HEK293 (cell line): ENCODE data around the gene RAB39A.

ENCODE experiments used
- PBX3 ChIP-seq: sonication (generic); formaldehyde crosslinking; IDR thresholded peaks from 2 replicates; pipeline ENCODE4 v1.8.1; 2022; ENCODE audit warnings: mild to moderate bottlenecking, moderate library complexity, missing genetic modification reagents
- PRDM1 ChIP-seq: fragments of 450-650 bp; formaldehyde crosslinking; IDR thresholded peaks from 2 replicates; pipeline ENCODE4; 2016; ENCODE audit warnings: missing biosample characterization, missing genetic modification characterization
- SP2 ChIP-seq: fragments of 450-650 bp; formaldehyde crosslinking; IDR thresholded peaks from 2 replicates; pipeline ENCODE4 v1.5.1; 2016; ENCODE audit warnings: missing biosample characterization, missing genetic modification characterization
- ZNF121 ChIP-seq: fragments of 450-650 bp; formaldehyde crosslinking; IDR thresholded peaks from 2 replicates; pipeline ENCODE4 v1.5.1; 2016; ENCODE audit warnings: missing biosample characterization, missing genetic modification characterization
- ZNF148 ChIP-seq: fragments of 450-650 bp; formaldehyde crosslinking; IDR thresholded peaks from 2 replicates; pipeline ENCODE4 v1.5.0; 2017; ENCODE audit warnings: missing biosample characterization, missing genetic modification characterization, borderline replicate concordance
- ZNF184 ChIP-seq: fragments of 450-650 bp; IDR thresholded peaks from 2 replicates; pipeline ENCODE4 v1.5.1; 2018; ENCODE audit warnings: missing biosample characterization, mild to moderate bottlenecking, missing genetic modification characterization
- ZNF24 ChIP-seq: fragments of 450-650 bp; formaldehyde crosslinking; IDR thresholded peaks from 2 replicates; pipeline ENCODE4 v1.5.1; 2016; ENCODE audit warnings: missing biosample characterization, missing genetic modification characterization
- ZNF548 ChIP-seq: fragments of 450-650 bp; formaldehyde crosslinking; IDR thresholded peaks from 2 replicates; pipeline ENCODE4 v1.5.1; 2016; ENCODE audit warnings: missing biosample characterization, missing genetic modification characterization
- ZNF610 ChIP-seq: fragments of 450-650 bp; formaldehyde crosslinking; IDR thresholded peaks from 2 replicates; pipeline ENCODE4 v1.5.1; 2016; ENCODE audit warnings: missing biosample characterization, missing genetic modification characterization, borderline replicate concordance
- ZSCAN16 ChIP-seq: fragments of 450-650 bp; formaldehyde crosslinking; IDR thresholded peaks from 2 replicates; pipeline ENCODE4 v1.5.1; 2016; ENCODE audit warnings: missing biosample characterization, missing genetic modification characterization
- TF ChIP-seq, protein P1 (sequence below): fragments of 450-650 bp; formaldehyde crosslinking; IDR thresholded peaks from 2 replicates; pipeline ENCODE4 v1.5.1; 2016; ENCODE audit warnings: missing biosample characterization, missing genetic modification characterization
- TF ChIP-seq, protein P2 (sequence below): fragments of 450-650 bp; formaldehyde crosslinking; conservative IDR thresholded peaks from 2 replicates; pipeline ENCODE4 v1.5.1; 2016; ENCODE audit warnings: low read depth, missing biosample characterization, missing genetic modification characterization

DNA sequence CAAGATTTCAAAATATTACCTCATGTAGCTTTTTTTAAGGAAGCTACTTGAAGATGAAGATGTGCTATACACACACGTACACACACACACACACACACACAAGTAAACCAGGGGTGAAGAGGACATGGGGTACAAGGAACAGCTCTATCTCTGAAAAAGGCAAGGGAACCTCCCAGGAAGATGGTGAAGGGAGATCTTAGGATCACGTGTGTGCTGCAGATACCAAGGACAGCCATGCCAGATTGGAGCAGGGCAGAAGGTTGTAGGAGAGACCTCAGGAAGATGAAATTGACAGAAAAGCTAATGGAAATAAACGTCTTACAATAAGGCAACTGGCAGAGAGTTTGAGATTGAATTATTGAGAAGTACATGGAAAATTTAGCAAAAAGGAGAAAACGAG lies 19.7 kb downstream of the RAB39A start:
- TF ChIP-seq, protein P1, sequence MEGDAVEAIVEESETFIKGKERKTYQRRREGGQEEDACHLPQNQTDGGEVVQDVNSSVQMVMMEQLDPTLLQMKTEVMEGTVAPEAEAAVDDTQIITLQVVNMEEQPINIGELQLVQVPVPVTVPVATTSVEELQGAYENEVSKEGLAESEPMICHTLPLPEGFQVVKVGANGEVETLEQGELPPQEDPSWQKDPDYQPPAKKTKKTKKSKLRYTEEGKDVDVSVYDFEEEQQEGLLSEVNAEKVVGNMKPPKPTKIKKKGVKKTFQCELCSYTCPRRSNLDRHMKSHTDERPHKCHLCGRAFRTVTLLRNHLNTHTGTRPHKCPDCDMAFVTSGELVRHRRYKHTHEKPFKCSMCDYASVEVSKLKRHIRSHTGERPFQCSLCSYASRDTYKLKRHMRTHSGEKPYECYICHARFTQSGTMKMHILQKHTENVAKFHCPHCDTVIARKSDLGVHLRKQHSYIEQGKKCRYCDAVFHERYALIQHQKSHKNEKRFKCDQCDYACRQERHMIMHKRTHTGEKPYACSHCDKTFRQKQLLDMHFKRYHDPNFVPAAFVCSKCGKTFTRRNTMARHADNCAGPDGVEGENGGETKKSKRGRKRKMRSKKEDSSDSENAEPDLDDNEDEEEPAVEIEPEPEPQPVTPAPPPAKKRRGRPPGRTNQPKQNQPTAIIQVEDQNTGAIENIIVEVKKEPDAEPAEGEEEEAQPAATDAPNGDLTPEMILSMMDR (tag by site-specific recombination), result no peak
- TF ChIP-seq SP2 (tag by site-specific recombination) (no peak), ZNF184 (tag by site-specific recombination) (no peak), ZSCAN16 (no peak), PBX3 (CRISPR knock-in tag) (no peak), ZNF24 (no peak), ZNF148 (tag by site-specific recombination) (no peak), PRDM1 (tag by site-specific recombination) (no peak), ZNF548 (tag by site-specific recombination) (no peak), ZNF121 (tag by site-specific recombination) (no peak), ZNF610 (tag by site-specific recombination) (no peak)
- TF ChIP-seq, protein P2, sequence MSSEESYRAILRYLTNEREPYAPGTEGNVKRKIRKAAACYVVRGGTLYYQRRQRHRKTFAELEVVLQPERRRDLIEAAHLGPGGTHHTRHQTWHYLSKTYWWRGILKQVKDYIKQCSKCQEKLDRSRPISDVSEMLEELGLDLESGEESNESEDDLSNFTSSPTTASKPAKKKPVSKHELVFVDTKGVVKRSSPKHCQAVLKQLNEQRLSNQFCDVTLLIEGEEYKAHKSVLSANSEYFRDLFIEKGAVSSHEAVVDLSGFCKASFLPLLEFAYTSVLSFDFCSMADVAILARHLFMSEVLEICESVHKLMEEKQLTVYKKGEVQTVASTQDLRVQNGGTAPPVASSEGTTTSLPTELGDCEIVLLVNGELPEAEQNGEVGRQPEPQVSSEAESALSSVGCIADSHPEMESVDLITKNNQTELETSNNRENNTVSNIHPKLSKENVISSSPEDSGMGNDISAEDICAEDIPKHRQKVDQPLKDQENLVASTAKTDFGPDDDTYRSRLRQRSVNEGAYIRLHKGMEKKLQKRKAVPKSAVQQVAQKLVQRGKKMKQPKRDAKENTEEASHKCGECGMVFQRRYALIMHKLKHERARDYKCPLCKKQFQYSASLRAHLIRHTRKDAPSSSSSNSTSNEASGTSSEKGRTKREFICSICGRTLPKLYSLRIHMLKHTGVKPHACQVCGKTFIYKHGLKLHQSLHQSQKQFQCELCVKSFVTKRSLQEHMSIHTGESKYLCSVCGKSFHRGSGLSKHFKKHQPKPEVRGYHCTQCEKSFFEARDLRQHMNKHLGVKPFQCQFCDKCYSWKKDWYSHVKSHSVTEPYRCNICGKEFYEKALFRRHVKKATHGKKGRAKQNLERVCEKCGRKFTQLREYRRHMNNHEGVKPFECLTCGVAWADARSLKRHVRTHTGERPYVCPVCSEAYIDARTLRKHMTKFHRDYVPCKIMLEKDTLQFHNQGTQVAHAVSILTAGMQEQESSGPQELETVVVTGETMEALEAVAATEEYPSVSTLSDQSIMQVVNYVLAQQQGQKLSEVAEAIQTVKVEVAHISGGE (tag by site-specific recombination), result no peak
